GM12878 (cell line): ENCODE data around the gene BBS5. TPM values are rescaled to one million over a fixed set of nuclear protein-coding genes. Genes with fewer than 3 reads are reported as not detected.

Experiments
- ATAC-seq: fragments of 200-7000 bp; cut with Tn5 transposase; 3 replicates; pipeline ENCODE4 v1.9.1; 2020; ENCODE audit warnings: mild to moderate bottlenecking, moderate library complexity
- BruUV-seq: library from RNA; stranded (reverse); fragments of 400-500 nt; replicated peaks from 2 replicates; lab custom pipeline; 2021; lab: Mats Ljungman, UMichigan
- CTCF ChIA-PET: fragments of 300-600 bp; sonication (Branson Sonifier 250); formaldehyde crosslinking; extraction: SDS; loops from one replicate; lab custom pipeline; 2021; ENCODE audit warnings: inconsistent platforms; lab: Yijun Ruan, JAX
- POLR2A ChIA-PET: fragments of 350-600 bp; formaldehyde crosslinking; extraction: SDS; loops from one replicate; lab custom pipeline; 2021; ENCODE audit warnings: inconsistent platforms; lab: Charles Lee
- RAD21 ChIA-PET: fragments of 300-600 bp; sonication (Branson Sonifier 250); formaldehyde crosslinking; loops from one replicate; lab custom pipeline; 2023; ENCODE audit warnings: antibody characterized with exemption; ENCODE audit not compliant: unreplicated experiment; lab: Charles Lee
- SMC1A ChIA-PET: fragments of 300-600 bp; sonication (Branson Sonifier 250); formaldehyde crosslinking; loops from one replicate; lab custom pipeline; 2023; ENCODE audit not compliant: unreplicated experiment, uncharacterized antibody; lab: Charles Lee
- DNase-seq: peaks from one replicate; pipeline ENCODE4 v3.0.0-alpha.2; 2011; ENCODE audit warnings: low read depth, low spot score
- FAIRE-seq: peaks from 3 replicates; lab custom pipeline; 2011; peaks lifted over from hg19 to GRCh38; lab: Jason Lieb, UNC
- H2AFZ ChIP-seq: 2 replicates; pipeline ENCODE4 v1.6.0; 2011; ENCODE audit warnings: low read depth, low read length, control low read depth; ENCODE audit not compliant: control insufficient read depth
- H3K27ac ChIP-seq: 2 replicates; pipeline ENCODE4 v1.5.1; 2011; ENCODE audit warnings: control low read depth; ENCODE audit not compliant: control insufficient read depth, insufficient read depth
- H3K27me3 ChIP-seq, 2 experiments: replicated peaks in 1 of 2; 2 replicates each; pipeline versions ENCODE4 v1.6.0 to v1.6.1; 2011; ENCODE audit warnings: low read length in 1 of 2; ENCODE audit not compliant: control insufficient read depth in 2 of 2, insufficient read depth in 2 of 2
- H3K36me3 ChIP-seq, 2 experiments: 2 replicates each; pipeline ENCODE4 v1.5.1; 2011; ENCODE audit warnings: low read length in 1 of 2; ENCODE audit not compliant: control insufficient read depth in 2 of 2, insufficient read depth in 2 of 2
- H3K4me1 ChIP-seq: 2 replicates; pipeline ENCODE4 v1.6.1; 2011; ENCODE audit warnings: mild to moderate bottlenecking, low read length, moderate library complexity, mixed read lengths; ENCODE audit not compliant: control insufficient read depth, insufficient read depth
- H3K4me2 ChIP-seq: 2 replicates; pipeline ENCODE4 v1.6.0; 2011; ENCODE audit warnings: control low read depth; ENCODE audit not compliant: control insufficient read depth, insufficient read depth
- H3K4me3 ChIP-seq: fragments of 200-600 bp; sonication (generic); 2 replicates; pipeline ENCODE4 v1.5.1; 2016
- H3K79me2 ChIP-seq: 2 replicates; pipeline ENCODE4 v1.6.0; 2011; ENCODE audit warnings: low read length; ENCODE audit not compliant: control insufficient read depth, insufficient read depth
- H3K9ac ChIP-seq: 2 replicates; pipeline ENCODE4 v1.8.0; 2011; ENCODE audit warnings: low read length, control low read depth, mixed read lengths; ENCODE audit not compliant: control insufficient read depth, insufficient read depth
- H3K9me3 ChIP-seq: replicated peaks from 3 replicates; pipeline ENCODE4 v1.5.1; 2011; ENCODE audit warnings: mild to moderate bottlenecking, low read length; ENCODE audit not compliant: control insufficient read depth, insufficient read depth
- H4K20me1 ChIP-seq: 2 replicates; pipeline ENCODE4 v1.6.0; 2011; ENCODE audit not compliant: control insufficient read depth, insufficient read depth
- ATF3 ChIP-seq: IDR thresholded peaks from 2 replicates; pipeline ENCODE4 v1.6.1; 2011; ENCODE audit warnings: low read depth, mild to moderate bottlenecking, low read length, moderate library complexity, borderline replicate concordance; ENCODE audit errors: extremely low read depth
- BCL11A ChIP-seq: IDR thresholded peaks from 2 replicates; pipeline ENCODE4 v1.6.1; 2011; ENCODE audit warnings: low read depth, low read length
- CEBPB ChIP-seq, 2 experiments: fragments of 150-350 bp in 1 of 2; IDR thresholded peaks; 2 replicates each; pipeline ENCODE4 v1.6.1; 2012 to 2014; ENCODE audit warnings: low read depth in 2 of 2, low read length in 2 of 2, borderline replicate concordance in 1 of 2, inconsistent platforms in 1 of 2
- CTCF ChIP-seq, 3 experiments: IDR thresholded peaks in 2 of 3; conservative IDR thresholded peaks in 1 of 3; 2 replicates each; pipeline ENCODE4 v1.5.1; 2011; ENCODE audit warnings: low read depth in 3 of 3, low read length in 3 of 3, mild to moderate bottlenecking in 3 of 3, control low read depth in 2 of 3, moderate library complexity in 2 of 3, inconsistent platforms in 1 of 3, mixed read lengths in 1 of 3; ENCODE audit not compliant: control insufficient read depth in 2 of 3, insufficient read depth in 1 of 3; ENCODE audit errors: extremely low read depth in 1 of 3
- E2F4 ChIP-seq: IDR thresholded peaks from 2 replicates; pipeline ENCODE4 v1.6.1; 2012; ENCODE audit warnings: low read depth, low read length, improper control_type of control experiment
- EGR1 ChIP-seq, 2 experiments: IDR thresholded peaks; 1 replicate in 1 of 2; 2 replicates in 1 of 2; pipeline ENCODE4 v1.6.1; 2011 to 2012; ENCODE audit warnings: low read depth in 2 of 2, low read length in 2 of 2, borderline replicate concordance in 1 of 2, mild to moderate bottlenecking in 1 of 2, moderate library complexity in 1 of 2
- FOS ChIP-seq: IDR thresholded peaks from 3 replicates; pipeline ENCODE4 v1.6.1; 2011; ENCODE audit warnings: borderline replicate concordance; ENCODE audit not compliant: insufficient read length; ENCODE audit errors: extremely low read depth
- MTA3 ChIP-seq: IDR thresholded peaks from 2 replicates; pipeline ENCODE4 v1.6.1; 2012; ENCODE audit warnings: low read length, inconsistent platforms, borderline replicate concordance
- NFXL1 ChIP-seq: fragments of 450-650 bp; IDR thresholded peaks from 2 replicates; pipeline ENCODE4 v1.6.1; 2017; ENCODE audit warnings: antibody characterized with exemption, mild to moderate bottlenecking, borderline replicate concordance
- PAX5 ChIP-seq: IDR thresholded peaks from 2 replicates; pipeline ENCODE4 v1.6.1; 2011; ENCODE audit warnings: low read depth, low read length, borderline replicate concordance
- STAT1 ChIP-seq: fragments of 450-650 bp; conservative IDR thresholded peaks from 2 replicates; pipeline ENCODE4 v1.6.1; 2014; ENCODE audit warnings: antibody characterized with exemption, mild to moderate bottlenecking
- YY1 ChIP-seq: IDR thresholded peaks from 2 replicates; pipeline ENCODE4 v1.6.1; 2011; ENCODE audit warnings: low read depth, mild to moderate bottlenecking, low read length
- WGBS: methylation state at CpG from one replicate; pipeline ENCODE4 v1.1.6; 2016; ENCODE audit warnings: low lambda C conversion rate; ENCODE audit not compliant: insufficient replicate concordance, insufficient coverage; ENCODE audit errors: missing lambda C conversion rate; 5-methylcytosine and 5-hydroxymethylcytosine counted together
- in situ Hi-C: fragments of 300-500 bp; cut with MboI; formaldehyde crosslinking; loops from 9 replicates; pipeline ENCODE4 v1.14.3; 2018; ENCODE audit warnings: mixed read lengths
- intact Hi-C: fragments of 100-400 bp; cut with micrococcal nuclease; formaldehyde crosslinking; loops from one replicate; pipeline ENCODE4 v1.14.2; 2022; ENCODE audit not compliant: unreplicated experiment
- polyA plus RNA-seq, 11 experiments: library from polyadenylated mRNA; depleted of rRNA in 4 of 11; unstranded in 6 of 11; stranded (reverse) in 5 of 11; fragments of >200 nt; fragmentation: Nextera tagmentation in 4 of 11; fragmentation: Illumina TruSeq in 1 of 11; extraction: Ambion mirVana in 4 of 11; extraction: Trizol in 1 of 11; gene quantifications; 1 replicate in 1 of 11; 2 replicates in 10 of 11; pipeline versions ENCODE4 v1.2.1 to v1.2.3, GENCODE V29; 2011 to 2016; ENCODE audit warnings: inconsistent platforms in 2 of 11, missing spikeins in 2 of 11, low read depth in 1 of 11
- total RNA-seq, 4 experiments: library from RNA; depleted of rRNA in 3 of 4; stranded (reverse); fragments of >200 nt in 3 of 4; fragmentation: Illumina TruSeq in 1 of 4; extraction: Trizol in 1 of 4; gene quantifications; 2 replicates each; pipeline versions ENCODE4 v1.2.1 to v1.2.3, GENCODE V29; 2013 to 2021

The BBS5 gene
- total and polyA plus RNA-seq, 10 of the 15 experiments (the other 5 are each of a cell fraction or from before 2014, with no cell fraction given): 0.56 to 3.4 (median 1.6) TPM

- WGBS: 93% methylated on average over 19 of the region's 19 CpGs
- ATAC-seq: no peak
- Histone ChIP-seq H3K27me3 (no peaks in the 10 kb centered on the region; a peak in 1 of 4 replicates), H3K9me3 (no peaks in the 10 kb centered on the region), H3K27ac (no peak overlapping the region), H3K9ac (no peak overlapping the region), H3K79me2 (no peaks in the 10 kb centered on the region), H3K4me3 (no peak overlapping the region), H2AFZ (no peak overlapping the region), H3K4me1 (no peaks in the 10 kb centered on the region), H3K36me3 (no peaks in the 10 kb centered on the region)
- BruUV-seq: no TSS peak
- DNase-seq: no peak
- CTCF ChIA-PET: no interaction called here
- intact Hi-C loops: no loop called here
- POLR2A ChIA-PET: no interaction called here
- no peak for FAIRE-seq
- in situ Hi-C loops: no loop called here
- SMC1A ChIA-PET: no interaction called here
- no peak for TF ChIP-seq CTCF (IDR thresholded peaks at IDR 0.05 in 2 of 3, conservative IDR thresholded peaks at IDR 0.05 in 1 of 3; ENCODE audit: control insufficient read depth in 2 of 3, extremely low read depth in 1 of 3, insufficient read depth in 1 of 3, low read depth in 3 of 3, low read length in 3 of 3)
- TF ChIP-seq EGR1 (IDR thresholded peaks at IDR 0.05; ENCODE audit: borderline replicate concordance in 1 of 2, low read depth in 2 of 2, low read length in 2 of 2): no peak
- no peak for TF ChIP-seq FOS
- no peak for TF ChIP-seq BCL11A
- no peak for TF ChIP-seq YY1
- no peak for TF ChIP-seq NFXL1
- TF ChIP-seq PAX5: no peak
- TF ChIP-seq CEBPB (IDR thresholded peaks at IDR 0.05; ENCODE audit: borderline replicate concordance in 1 of 2, low read depth in 2 of 2, low read length in 2 of 2): no peak
- TF ChIP-seq E2F4: no peak
- no peak for TF ChIP-seq MTA3
- no peak for TF ChIP-seq STAT1
- no peak for TF ChIP-seq ATF3
- TF ChIP-seq, all 136 proteins: peak for 0
- H3K4me2 ChIP-seq: no peak overlapping the region
- RAD21 ChIA-PET: no interaction called here
- no peaks in the 10 kb centered on the region for H4K20me1 ChIP-seq
These were observed 25.4 kb downstream of the BBS5 start for GRCh38 chr2:169504651-169505050.
